GM10266 (cell line): ENCODE results near the gene PFN3.

Experiments used
- DNase-seq: peaks from one replicate; pipeline ENCODE4 v3.0.0; 2012; ENCODE audit errors: extremely low spot score
- CTCF ChIP-seq: IDR thresholded peaks from 2 replicates; pipeline ENCODE4 v1.5.1; 2012; ENCODE audit warnings: mild to moderate bottlenecking, low read depth; ENCODE audit not compliant: control insufficient read depth, insufficient read depth; ENCODE audit errors: missing control alignments

Gene PFN3

GRCh38 chr5:177367981-177368868 is 32.2 kb downstream of the PFN3 start:
- DNase-seq = no peak
- no peak for TF ChIP-seq CTCF

- TF ChIP-seq CTCF = no peak
- DNase-seq = no peak
Observed at GRCh38 chr5:177367323-177367848, 33.1 kb downstream of the PFN3 start.

- DNase-seq = no peak
Observed at GRCh38 chr5:177366528-177367322, 33.7 kb downstream of the PFN3 start.

GRCh38 chr5:177365845-177366527 is 34.5 kb downstream of the PFN3 start:
- DNase-seq = no peak
- no peak for TF ChIP-seq CTCF

More at GRCh38 chr5:177366528-177367322, 33.7 kb downstream of the PFN3 start:
- TF ChIP-seq CTCF = no peak

GRCh38 chr5:177364159-177364962 is 36.1 kb downstream of the PFN3 start:
- TF ChIP-seq CTCF = no peak
- peak; percentile 82 for DNase-seq

- DNase-seq = no peak
- TF ChIP-seq CTCF = no peak
Observed at GRCh38 chr5:177363565-177363964, 36.9 kb downstream of the PFN3 start.
